Measurements from ENCODE around the gene PITPNC1. TPM values are rescaled to one million over a fixed set of nuclear protein-coding genes. Genes with fewer than 3 reads are reported as not detected.

PITPNC1 gene
- total RNA-seq, 1 donor from 2014 or later: 18.4 TPM

DNA sequence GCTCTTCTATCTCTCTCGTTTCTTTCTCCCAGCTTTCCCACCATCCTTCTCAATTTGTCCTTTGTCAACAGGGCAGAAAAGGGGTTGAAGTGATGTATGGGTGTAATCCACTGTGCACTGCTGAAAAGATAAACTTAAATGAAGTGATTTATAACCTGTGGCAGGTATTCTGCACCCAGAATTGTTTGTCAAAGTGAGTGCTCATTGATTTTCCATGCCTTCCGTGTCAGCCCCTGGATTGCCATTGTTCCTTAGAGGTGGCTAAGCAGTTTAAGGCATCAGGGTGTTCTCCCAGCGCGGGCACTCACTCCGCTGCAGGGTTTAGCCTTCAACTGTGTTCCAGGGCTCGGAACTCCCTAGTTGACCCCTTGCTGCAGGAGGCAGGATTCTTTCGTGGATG is 82.9 kb downstream of the PITPNC1 start:
- no peak overlapping the region for H3K4me3 ChIP-seq (ENCODE audit: low read depth, low read length)
- no peak for DNase-seq (ENCODE audit: low read depth)
- no peak for TF ChIP-seq CTCF (conservative IDR thresholded peaks at IDR 0.05; ENCODE audit: low read depth, low read length)

GRCh38 chr17:67461228-67461780 is 84.2 kb downstream of the PITPNC1 start:
- TF ChIP-seq CTCF (conservative IDR thresholded peaks at IDR 0.05; ENCODE audit: low read depth, low read length): no peak
- H3K4me3 ChIP-seq (ENCODE audit: low read depth, low read length): no peak overlapping the region
- DNase-seq (ENCODE audit: low read depth): no peak

DNA sequence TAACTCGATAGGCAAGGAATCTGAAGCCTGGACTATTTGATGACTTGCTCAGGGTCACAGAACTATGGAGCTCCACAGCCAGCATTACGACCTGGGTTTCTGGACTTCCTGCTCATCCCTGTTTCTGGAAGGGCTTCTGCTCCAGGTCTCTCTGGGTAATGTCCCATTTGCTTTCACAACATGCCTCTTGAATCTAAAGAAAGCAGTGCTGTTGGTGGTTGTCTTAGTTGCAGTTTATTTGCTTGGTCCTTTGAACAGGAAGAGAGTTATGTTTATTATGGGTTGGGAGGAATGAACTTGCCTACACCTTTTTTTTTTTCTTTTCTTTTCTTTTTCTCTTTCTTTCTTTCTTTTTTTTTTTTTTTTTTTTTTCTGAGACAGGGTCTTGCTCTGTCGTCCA is 84.8 kb downstream of the PITPNC1 start:
- no peak for TF ChIP-seq CTCF (conservative IDR thresholded peaks at IDR 0.05; ENCODE audit: low read depth, low read length)
- no peak for DNase-seq (ENCODE audit: low read depth)
- no peak overlapping the region for H3K4me3 ChIP-seq (ENCODE audit: low read depth, low read length)

DNA sequence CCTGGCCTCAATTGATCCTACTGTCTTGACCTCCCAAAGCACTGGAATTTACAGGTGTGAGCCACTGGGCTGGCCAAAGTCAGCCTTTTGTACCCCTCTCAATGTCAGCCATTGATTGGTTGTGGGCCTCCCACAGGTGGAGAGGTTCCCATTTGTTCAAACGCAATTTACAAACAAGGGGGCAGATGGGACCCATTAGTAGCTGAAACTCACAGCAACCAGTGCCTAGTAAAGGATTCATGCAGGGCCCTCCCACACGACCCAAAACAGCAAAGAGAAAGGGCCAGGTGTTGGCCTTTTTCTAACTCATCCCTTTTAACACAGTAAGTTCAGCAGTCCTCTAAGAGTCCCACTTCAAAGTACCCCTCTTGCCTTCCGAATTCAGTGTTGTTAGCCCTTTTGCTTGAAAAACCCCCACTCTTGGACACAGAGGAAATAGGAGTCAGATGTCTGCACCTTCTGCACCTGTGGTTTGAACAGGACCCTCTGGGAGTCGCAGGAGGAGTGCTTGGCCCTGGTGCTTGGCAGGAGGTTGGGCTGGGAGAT is 89.2 kb downstream of the PITPNC1 start:
- no peak for TF ChIP-seq CTCF (conservative IDR thresholded peaks at IDR 0.05; ENCODE audit: low read depth, low read length)

DNA sequence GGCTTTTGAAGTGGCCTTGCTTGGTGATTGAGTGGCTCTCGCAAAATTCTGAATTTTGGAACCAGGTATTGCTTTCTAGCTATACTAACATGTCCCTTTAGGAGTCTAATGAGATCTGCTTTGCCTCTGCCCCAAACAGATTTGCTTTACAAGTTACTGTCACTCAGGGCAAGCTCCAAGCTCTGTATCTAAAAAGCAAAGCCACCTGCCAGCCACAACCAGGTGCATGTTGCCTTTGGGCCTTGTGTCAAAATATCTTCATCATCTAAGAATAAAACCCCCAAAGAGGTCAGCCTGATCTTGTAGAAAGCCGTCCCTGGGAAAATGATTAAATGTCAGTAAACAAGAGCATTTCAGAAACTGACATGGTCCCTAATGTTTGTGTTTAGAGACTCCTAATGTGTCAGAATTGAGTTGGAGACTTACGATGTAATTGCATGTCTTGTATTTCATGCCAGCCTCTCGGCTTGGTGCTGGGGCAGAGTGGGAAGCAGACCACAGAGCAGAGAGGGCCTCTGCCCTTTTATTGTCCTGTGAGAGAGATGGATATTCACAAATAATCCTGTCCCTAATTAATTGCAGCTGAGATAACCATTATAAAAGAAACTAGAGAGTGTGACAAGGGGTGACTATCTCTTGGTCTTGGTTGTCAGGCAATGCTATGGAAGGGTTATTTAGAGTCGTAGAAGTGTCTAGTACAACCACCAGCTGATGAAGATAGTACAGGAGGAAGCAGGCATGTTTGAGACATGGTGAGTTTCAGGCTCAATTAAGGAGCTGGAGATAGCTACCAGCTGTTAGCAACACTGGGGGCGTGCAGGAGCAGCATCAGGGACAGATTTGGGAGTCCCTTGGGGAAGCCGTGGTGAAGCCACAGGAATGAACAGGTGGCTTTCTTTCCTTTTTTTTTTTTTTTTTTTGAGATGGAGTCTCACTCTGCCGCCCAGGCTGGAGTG is 90.7 kb downstream of the PITPNC1 start:
- DNase-seq (ENCODE audit: low read depth): no peak
- no peak overlapping the region for H3K4me3 ChIP-seq (ENCODE audit: low read depth, low read length)
- TF ChIP-seq CTCF (conservative IDR thresholded peaks at IDR 0.05; ENCODE audit: low read depth, low read length): no peak

More for the DNA sequence above, 89.2 kb downstream of the PITPNC1 start:
- H3K4me3 ChIP-seq (ENCODE audit: low read depth, low read length): no peak overlapping the region
- DNase-seq (ENCODE audit: low read depth): no peak

DNA sequence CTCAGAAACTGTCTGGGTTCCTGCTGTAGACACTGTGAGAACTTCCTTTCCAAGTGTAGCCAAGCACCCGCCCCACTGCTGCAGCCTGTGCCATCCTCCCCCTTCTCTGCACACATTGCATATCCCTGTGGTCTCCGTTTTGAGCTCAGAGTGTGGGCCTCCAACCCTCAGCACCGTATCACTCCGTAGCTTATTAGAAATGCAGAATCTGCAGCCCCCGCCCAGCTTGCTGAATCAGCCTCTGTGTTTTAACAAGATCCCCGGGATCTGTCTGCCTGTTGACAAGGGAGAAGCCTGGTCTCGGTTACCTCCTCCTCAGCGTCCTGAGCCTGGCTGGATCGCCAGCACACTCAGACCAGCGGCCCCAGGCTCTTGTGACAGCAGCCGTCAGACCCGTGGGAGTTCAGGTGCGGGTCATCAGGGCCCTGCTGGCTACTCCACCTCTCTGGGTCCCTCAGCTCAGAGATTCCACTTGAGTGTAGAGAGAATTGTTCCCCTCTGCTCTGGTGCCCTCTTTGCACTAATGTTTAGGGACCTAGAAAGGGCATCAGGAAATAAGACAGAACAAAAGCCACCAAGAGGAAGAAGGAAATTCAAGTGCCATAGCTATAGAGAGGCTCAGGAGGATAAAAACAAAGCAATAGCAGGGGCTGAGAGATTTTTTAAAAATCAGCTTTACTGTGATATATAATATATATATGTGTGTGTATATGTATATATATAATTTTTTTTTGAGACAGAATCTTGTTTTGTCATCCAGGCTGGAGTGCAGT is 92.3 kb downstream of the PITPNC1 start:
- H3K4me3 ChIP-seq (ENCODE audit: low read depth, low read length): no peak overlapping the region
- DNase-seq (ENCODE audit: low read depth): no peak
- TF ChIP-seq CTCF (conservative IDR thresholded peaks at IDR 0.05; ENCODE audit: low read depth, low read length): no peak
